GM21381 (cell line): ENCODE data around the gene CCNA2.

ENCODE experiments used
- ATAC-seq: cut with Tn5 transposase; IDR thresholded peaks from one replicate; pipeline ENCODE4 v1.9.1; 2021; ENCODE audit warnings: mild to moderate bottlenecking, moderate library complexity; ENCODE audit not compliant: unreplicated experiment

The CCNA2 gene

GRCh38 chr4:121806411-121806810 lies 17.3 kb downstream of the CCNA2 start:
- no peak for ATAC-seq

- ATAC-seq = no peak
Observed at GRCh38 chr4:121801715-121802075, 22.0 kb downstream of the CCNA2 start.

GRCh38 chr4:121800961-121801714 lies 22.5 kb downstream of the CCNA2 start, which contains the start of gene EXOSC9:
EXOSC9 (plus strand) TSS chr4:121801323; CDS start chr4:121801425, 102 bp downstream.
- ATAC-seq = peak; percentile 86

- ATAC-seq = peak; percentile 33
Observed at GRCh38 chr4:121800638-121800960, 23.1 kb downstream of the CCNA2 start.

- ATAC-seq = no peak
Observed at GRCh38 chr4:121799867-121800501, 23.7 kb downstream of the CCNA2 start.

GRCh38 chr4:121799208-121799823 lies 24.4 kb downstream of the CCNA2 start:
- no peak for ATAC-seq

GRCh38 chr4:121796283-121796682 lies 27.4 kb downstream of the CCNA2 start:
- no peak for ATAC-seq

- no peak for ATAC-seq
Observed at GRCh38 chr4:121794505-121795188, 29.0 kb downstream of the CCNA2 start.

GRCh38 chr4:121792966-121793365 lies 30.7 kb downstream of the CCNA2 start:
- ATAC-seq = no peak

- ATAC-seq = no peak
Observed at GRCh38 chr4:121791481-121791880, 32.2 kb downstream of the CCNA2 start.

GRCh38 chr4:121790976-121791375 lies 32.7 kb downstream of the CCNA2 start:
- no peak for ATAC-seq

- ATAC-seq = no peak
Observed at GRCh38 chr4:121789960-121790829, 33.5 kb downstream of the CCNA2 start.

- ATAC-seq = no peak
Observed at GRCh38 chr4:121789455-121789854, 34.2 kb downstream of the CCNA2 start.

GRCh38 chr4:121788896-121789295 lies 34.8 kb downstream of the CCNA2 start:
- peak; percentile 92 for ATAC-seq

GRCh38 chr4:121786221-121786620 lies 37.5 kb downstream of the CCNA2 start:
- no peak for ATAC-seq

GRCh38 chr4:121785479-121785878 lies 38.2 kb downstream of the CCNA2 start:
- no peak for ATAC-seq

- no peak for ATAC-seq
Observed at GRCh38 chr4:121784975-121785374, 38.7 kb downstream of the CCNA2 start.

- no peak for ATAC-seq
Observed at GRCh38 chr4:121784401-121784800, 39.3 kb downstream of the CCNA2 start.

- ATAC-seq = no peak
Observed at GRCh38 chr4:121783210-121783609, 40.5 kb downstream of the CCNA2 start.

GRCh38 chr4:121778991-121779628 lies 44.6 kb downstream of the CCNA2 start:
- no peak for ATAC-seq
